ENCODE data around the gene LRSAM1.

LRSAM1 gene

GRCh38 chr9:127498298-127498697 is 47.0 kb downstream of the LRSAM1 start:
- Histone ChIP-seq H3K9me3 (replicated peaks; ENCODE audit: insufficient read depth, low read length) (no peaks in the 10 kb centered on the region), H3F3A (ENCODE audit: insufficient read depth, low read length) (no peaks in the 10 kb centered on the region), H3K27ac (ENCODE audit: low read length) (no peak overlapping the region), H3K27me3 (replicated peaks; ENCODE audit: insufficient read depth, low read length) (no peaks in the 10 kb centered on the region), H3K9ac (ENCODE audit: low read length) (no peak overlapping the region), H4K20me1 (ENCODE audit: insufficient read depth, low read length) (no peaks in the 10 kb centered on the region), H2AFZ (ENCODE audit: low read length) (no peak overlapping the region), H3K9me2 (replicated peaks; ENCODE audit: insufficient read depth, low read length) (no peaks in the 10 kb centered on the region), H3K4me1 (ENCODE audit: low read length) (no peaks in the 10 kb centered on the region), H3K4me2 (ENCODE audit: low read depth, low read length) (no peak overlapping the region), H3K4me3 (ENCODE audit: low read length) (no peak overlapping the region), H3K36me3 (replicated peaks; ENCODE audit: insufficient read depth, low read length) (no peaks in the 10 kb centered on the region), H3K79me2 (ENCODE audit: low read length) (no peaks in the 10 kb centered on the region)
- no peak for TF ChIP-seq EZH2 (optimal IDR thresholded peaks at IDR 0.05; ENCODE audit: low read depth, low read length)
- TF ChIP-seq EZH2phosphoT487 (IDR thresholded peaks at IDR 0.05; ENCODE audit: low read length) = no peak
- no peak for TF ChIP-seq CTCF (IDR thresholded peaks at IDR 0.05; ENCODE audit: low read length)
- no peak for DNase-seq

GRCh38 chr9:127500399-127500798 is 49.1 kb downstream of the LRSAM1 start:
- TF ChIP-seq EZH2 (optimal IDR thresholded peaks at IDR 0.05; ENCODE audit: low read depth, low read length) = no peak
- TF ChIP-seq CTCF (IDR thresholded peaks at IDR 0.05; ENCODE audit: low read length) = no peak
- no peak for TF ChIP-seq EZH2phosphoT487 (IDR thresholded peaks at IDR 0.05; ENCODE audit: low read length)
- Histone ChIP-seq H3K9me3 (replicated peaks; ENCODE audit: insufficient read depth, low read length) (no peaks in the 10 kb centered on the region), H2AFZ (ENCODE audit: low read length) (no peak overlapping the region), H3F3A (ENCODE audit: insufficient read depth, low read length) (no peaks in the 10 kb centered on the region), H3K27ac (ENCODE audit: low read length) (no peak overlapping the region), H3K4me1 (ENCODE audit: low read length) (no peaks in the 10 kb centered on the region), H3K9ac (ENCODE audit: low read length) (no peak overlapping the region), H3K4me2 (ENCODE audit: low read depth, low read length) (no peak overlapping the region), H3K27me3 (replicated peaks; ENCODE audit: insufficient read depth, low read length) (no peaks in the 10 kb centered on the region), H3K4me3 (ENCODE audit: low read length) (no peak overlapping the region), H3K9me2 (replicated peaks; ENCODE audit: insufficient read depth, low read length) (no peaks in the 10 kb centered on the region), H4K20me1 (ENCODE audit: insufficient read depth, low read length) (no peaks in the 10 kb centered on the region), H3K36me3 (replicated peaks; ENCODE audit: insufficient read depth, low read length) (no peaks in the 10 kb centered on the region), H3K79me2 (ENCODE audit: low read length) (no peaks in the 10 kb centered on the region)
- DNase-seq = no peak

GRCh38 chr9:127500862-127501261 is 49.6 kb downstream of the LRSAM1 start:
- H2AFZ ChIP-seq (ENCODE audit: low read length) = no peak overlapping the region
- H3K9me3 ChIP-seq (replicated peaks; ENCODE audit: insufficient read depth, low read length) = no peaks in the 10 kb centered on the region
- no peaks in the 10 kb centered on the region for H3K4me1 ChIP-seq (ENCODE audit: low read length)
- no peak overlapping the region for H3K4me2 ChIP-seq (ENCODE audit: low read depth, low read length)
- H3K27ac ChIP-seq (ENCODE audit: low read length) = no peak overlapping the region
- H3K9ac ChIP-seq (ENCODE audit: low read length) = no peak overlapping the region
- no peak overlapping the region for H3K4me3 ChIP-seq (ENCODE audit: low read length)
- no peaks in the 10 kb centered on the region for H3K36me3 ChIP-seq (replicated peaks; ENCODE audit: insufficient read depth, low read length)
- no peaks in the 10 kb centered on the region for H3K27me3 ChIP-seq (replicated peaks; ENCODE audit: insufficient read depth, low read length)
- no peaks in the 10 kb centered on the region for H4K20me1 ChIP-seq (ENCODE audit: insufficient read depth, low read length)
- no peaks in the 10 kb centered on the region for H3K79me2 ChIP-seq (ENCODE audit: low read length)
- no peak for TF ChIP-seq CTCF (IDR thresholded peaks at IDR 0.05; ENCODE audit: low read length)
- TF ChIP-seq EZH2 (optimal IDR thresholded peaks at IDR 0.05; ENCODE audit: low read depth, low read length) = no peak
- no peak for TF ChIP-seq EZH2phosphoT487 (IDR thresholded peaks at IDR 0.05; ENCODE audit: low read length)
- DNase-seq = no peak
- H3K9me2 ChIP-seq (replicated peaks; ENCODE audit: insufficient read depth, low read length) = no peaks in the 10 kb centered on the region
- H3F3A ChIP-seq (ENCODE audit: insufficient read depth, low read length) = no peaks in the 10 kb centered on the region

All from MM.1S (cell line).